Measurements from ENCODE around the gene KIAA1549.

GRCh38 chr7:138961159-138961558, 20.0 kb downstream of the KIAA1549 start:
- TF ChIP-seq CTCF (IDR thresholded peaks at IDR 0.05) (no peak), EZH2 (IDR thresholded peaks at IDR 0.05; ENCODE audit: borderline replicate concordance, insufficient read depth, low read depth, low read length, poor library complexity, severe bottlenecking) (no peak)

Measured in B cell (primary cell).